ENCODE results near the gene HNRNPA1L2. TPM values are rescaled to one million over a fixed set of nuclear protein-coding genes. Genes with fewer than 3 reads are reported as not detected.

Gene HNRNPA1L2
- total RNA-seq, 1 donor = 4.9 TPM

GRCh38 chr13:52644108-52644507, 1.9 kb downstream of the HNRNPA1L2 start:
- H3K4me3 ChIP-seq (ENCODE audit: low read depth, low read length) = no peak overlapping the region
- TF ChIP-seq, protein P1, sequence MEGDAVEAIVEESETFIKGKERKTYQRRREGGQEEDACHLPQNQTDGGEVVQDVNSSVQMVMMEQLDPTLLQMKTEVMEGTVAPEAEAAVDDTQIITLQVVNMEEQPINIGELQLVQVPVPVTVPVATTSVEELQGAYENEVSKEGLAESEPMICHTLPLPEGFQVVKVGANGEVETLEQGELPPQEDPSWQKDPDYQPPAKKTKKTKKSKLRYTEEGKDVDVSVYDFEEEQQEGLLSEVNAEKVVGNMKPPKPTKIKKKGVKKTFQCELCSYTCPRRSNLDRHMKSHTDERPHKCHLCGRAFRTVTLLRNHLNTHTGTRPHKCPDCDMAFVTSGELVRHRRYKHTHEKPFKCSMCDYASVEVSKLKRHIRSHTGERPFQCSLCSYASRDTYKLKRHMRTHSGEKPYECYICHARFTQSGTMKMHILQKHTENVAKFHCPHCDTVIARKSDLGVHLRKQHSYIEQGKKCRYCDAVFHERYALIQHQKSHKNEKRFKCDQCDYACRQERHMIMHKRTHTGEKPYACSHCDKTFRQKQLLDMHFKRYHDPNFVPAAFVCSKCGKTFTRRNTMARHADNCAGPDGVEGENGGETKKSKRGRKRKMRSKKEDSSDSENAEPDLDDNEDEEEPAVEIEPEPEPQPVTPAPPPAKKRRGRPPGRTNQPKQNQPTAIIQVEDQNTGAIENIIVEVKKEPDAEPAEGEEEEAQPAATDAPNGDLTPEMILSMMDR (IDR thresholded peaks at IDR 0.05; ENCODE audit: insufficient read depth, low read length) = no peak
- no peak for DNase-seq (ENCODE audit: low read depth)

- H3K4me3 ChIP-seq (ENCODE audit: low read depth, low read length) = no peak overlapping the region
- TF ChIP-seq, protein P1 (IDR thresholded peaks at IDR 0.05; ENCODE audit: insufficient read depth, low read length) = no peak
- DNase-seq (ENCODE audit: low read depth) = no peak
Observed at GRCh38 chr13:52646967-52647366, 4.7 kb downstream of the HNRNPA1L2 start.

- peak overlapping the region; percentile 79 for H3K4me3 ChIP-seq (ENCODE audit: low read depth, low read length)
- TF ChIP-seq, protein P1 (IDR thresholded peaks at IDR 0.05; ENCODE audit: insufficient read depth, low read length) = no peak
- DNase-seq (ENCODE audit: low read depth) = no peak
Observed at GRCh38 chr13:52650731-52651130, 8.5 kb downstream of the HNRNPA1L2 start.

DNA sequence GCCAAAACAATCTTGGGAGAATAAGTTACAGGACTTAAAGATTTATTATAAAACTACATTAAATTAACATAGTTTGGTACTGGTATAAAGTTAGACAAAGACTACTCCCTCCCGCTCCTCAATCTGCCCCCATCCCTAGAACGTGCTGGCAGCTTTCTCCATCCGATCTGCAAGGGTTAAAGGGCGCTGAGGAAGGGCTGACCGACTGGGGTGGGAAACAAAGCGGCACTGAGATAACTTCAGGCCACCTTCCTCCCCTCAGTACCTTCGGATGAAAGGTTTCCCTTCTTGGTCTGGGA, 9.6 kb downstream of the HNRNPA1L2 start:
- no peak for DNase-seq (ENCODE audit: low read depth)
- TF ChIP-seq, protein P1 (IDR thresholded peaks at IDR 0.05; ENCODE audit: insufficient read depth, low read length) = no peak
- H3K4me3 ChIP-seq (ENCODE audit: low read depth, low read length) = peak overlapping the region; percentile 79

GRCh38 chr13:52652196-52652979, 10.2 kb downstream of the HNRNPA1L2 start, which contains the start of gene SUGT1:
SUGT1 (plus strand) TSS chr13:52652836; CDS start chr13:52652921, 85 bp downstream.
- H3K4me3 ChIP-seq (ENCODE audit: low read depth, low read length) = peak within 1 kb of the TSS; percentile 79
- TF ChIP-seq, protein P1 (IDR thresholded peaks at IDR 0.05; ENCODE audit: insufficient read depth, low read length) = peak; percentile 76

GRCh38 chr13:52652980-52653303, 10.7 kb downstream of the HNRNPA1L2 start:
- DNase-seq (ENCODE audit: low read depth) = no peak
- peak overlapping the region; percentile 79 for H3K4me3 ChIP-seq (ENCODE audit: low read depth, low read length)
- TF ChIP-seq, protein P1 (IDR thresholded peaks at IDR 0.05; ENCODE audit: insufficient read depth, low read length) = no peak

More at GRCh38 chr13:52652196-52652979, 10.2 kb downstream of the HNRNPA1L2 start, which contains the start of gene SUGT1:
- peak; percentile 98 for DNase-seq (ENCODE audit: low read depth)

DNA sequence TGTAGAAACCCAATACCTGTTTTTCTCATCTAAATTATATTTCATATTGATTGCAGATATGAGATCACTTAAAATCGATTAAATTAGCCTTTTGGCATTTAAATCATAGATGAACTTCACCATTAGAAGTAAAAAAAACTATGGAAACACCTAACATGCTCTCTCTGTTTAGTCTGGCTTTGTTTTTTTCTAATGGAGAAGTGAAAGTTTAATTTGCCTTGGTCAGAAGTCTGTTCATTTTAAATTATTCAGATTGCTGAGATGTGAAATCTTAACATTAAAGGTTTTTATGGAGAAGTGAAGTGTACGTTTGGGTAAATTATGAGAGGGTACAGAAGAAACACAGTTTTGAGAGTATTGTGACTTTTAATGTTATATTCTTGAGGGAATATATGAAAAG, 17.1 kb downstream of the HNRNPA1L2 start:
- DNase-seq (ENCODE audit: low read depth) = no peak
- TF ChIP-seq, protein P1 (IDR thresholded peaks at IDR 0.05; ENCODE audit: insufficient read depth, low read length) = no peak
- no peak overlapping the region for H3K4me3 ChIP-seq (ENCODE audit: low read depth, low read length)
